Measurements from ENCODE around the gene ATXN1.

ATXN1 gene

GRCh38 chr6:16519265-16520242 is 241.7 kb downstream of the ATXN1 start:
- no peak for DNase-seq

DNA sequence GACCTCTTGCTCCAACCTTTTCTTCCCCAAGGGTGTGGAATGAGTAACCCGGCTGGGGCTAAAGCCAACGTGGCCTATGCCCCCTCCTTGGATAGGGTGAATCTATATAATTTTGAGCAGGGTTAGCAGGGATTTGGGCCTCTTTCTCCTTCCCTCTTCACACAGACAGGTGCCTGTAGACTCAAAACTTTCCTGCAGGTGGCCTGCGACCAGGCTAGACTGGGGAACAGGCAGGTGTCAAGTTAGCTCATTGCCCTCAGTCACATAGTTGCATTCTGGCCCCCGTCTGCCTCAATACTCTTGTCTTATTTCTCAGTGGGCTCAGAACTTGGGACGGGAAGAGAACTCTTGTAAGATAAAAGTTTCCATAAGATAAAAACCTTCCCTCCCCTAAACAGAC is 243.0 kb downstream of the ATXN1 start:
- DNase-seq, result no peak

DNA sequence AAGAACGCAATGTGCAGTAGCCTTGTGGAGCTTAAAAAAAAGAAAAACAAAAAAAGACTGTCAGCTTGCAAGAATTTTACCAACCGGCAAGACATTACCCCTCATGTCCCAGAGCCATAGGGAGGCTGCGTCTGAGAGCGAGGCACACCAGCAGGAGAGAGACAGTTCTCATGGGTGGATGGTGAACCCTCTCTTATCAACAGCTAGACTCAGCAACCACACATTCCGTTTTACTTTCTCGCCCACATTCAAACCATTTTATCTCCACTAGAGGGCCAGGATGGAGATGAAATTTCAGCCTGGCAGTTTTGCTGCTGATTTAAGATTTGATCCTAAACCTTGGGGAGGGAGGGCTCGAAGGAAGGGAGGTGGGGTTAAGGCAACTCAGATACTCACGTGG is 247.0 kb downstream of the ATXN1 start:
- no peak for DNase-seq

- DNase-seq, result no peak
Measured at GRCh38 chr6:16512544-16513290, 248.5 kb downstream of the ATXN1 start.

GRCh38 chr6:16511723-16512489 is 249.4 kb downstream of the ATXN1 start:
- no peak for DNase-seq

- DNase-seq, result no peak
Measured at GRCh38 chr6:16511040-16511660, 250.1 kb downstream of the ATXN1 start.

GRCh38 chr6:16510245-16510644 is 251.0 kb downstream of the ATXN1 start:
- no peak for DNase-seq

DNA sequence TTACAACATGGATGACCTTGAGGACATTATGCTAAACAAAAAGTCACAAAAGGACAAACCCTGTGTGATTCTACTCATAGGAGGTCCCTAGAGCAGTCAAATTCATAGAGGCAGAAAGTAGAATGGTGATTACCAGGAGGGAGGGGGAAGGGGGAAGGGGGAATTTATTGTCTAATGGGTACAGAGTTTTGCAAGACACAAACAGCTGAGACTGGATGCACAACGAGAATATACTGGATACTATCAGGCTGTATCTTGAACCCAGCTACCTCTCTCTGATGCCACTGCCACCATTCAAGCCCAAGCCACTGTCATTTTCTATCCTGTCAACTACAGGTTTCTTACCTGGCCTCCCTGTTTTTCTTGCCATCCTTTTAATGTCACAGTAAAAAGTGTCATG is 252.3 kb downstream of the ATXN1 start:
- DNase-seq, result no peak

GRCh38 chr6:16505711-16506357 is 255.4 kb downstream of the ATXN1 start:
- DNase-seq, result no peak

GRCh38 chr6:16504609-16505008 is 256.7 kb downstream of the ATXN1 start:
- no peak for DNase-seq

DNA sequence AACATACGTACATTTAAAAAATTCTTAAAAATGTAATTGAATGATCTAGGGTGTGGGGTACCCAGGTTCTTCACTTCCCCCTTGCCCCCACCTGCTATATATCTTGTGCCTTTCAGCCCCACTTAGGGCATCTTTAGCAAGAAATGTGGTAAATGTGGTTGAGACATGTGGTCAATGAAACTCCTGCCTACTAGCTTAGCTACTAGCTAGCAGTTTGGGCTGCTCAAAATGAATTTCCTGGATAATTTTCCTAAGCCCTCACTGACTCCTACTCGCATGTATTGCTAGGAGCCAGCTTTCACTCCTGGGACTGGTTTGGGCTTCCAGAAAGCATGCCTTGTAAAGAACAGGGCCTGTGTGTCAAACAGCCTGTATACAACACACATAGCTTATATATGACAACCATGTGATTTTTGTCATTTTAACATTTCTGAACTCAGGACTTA is 257.3 kb downstream of the ATXN1 start:
- DNase-seq, result no peak

DNA sequence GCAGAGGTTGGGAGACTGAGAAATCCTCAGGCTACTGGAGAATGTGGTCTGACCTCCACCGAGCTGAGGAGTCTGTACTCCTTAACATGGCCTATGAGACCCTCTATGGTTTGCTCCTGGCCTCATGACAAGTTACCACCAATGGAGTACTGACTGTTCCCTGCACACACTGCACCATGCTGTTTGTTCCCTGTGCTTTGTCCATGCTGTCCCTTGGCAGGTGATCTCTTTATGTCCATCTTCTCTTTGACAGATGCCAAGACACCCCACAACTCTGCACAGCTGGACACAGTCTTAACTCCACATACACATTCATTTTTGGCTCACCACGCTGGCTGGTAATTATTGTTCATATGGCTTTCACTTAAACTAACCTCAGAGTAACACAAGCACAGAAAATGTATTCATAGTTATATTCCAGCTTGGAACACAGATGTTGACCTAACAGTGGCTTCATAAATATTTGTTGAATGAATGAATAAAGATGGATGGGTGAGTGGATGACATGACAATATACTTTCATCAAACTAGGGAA is 258.0 kb downstream of the ATXN1 start:
- no peak for DNase-seq

- no peak for DNase-seq
Measured at GRCh38 chr6:16498957-16499356, 262.3 kb downstream of the ATXN1 start.

DNA sequence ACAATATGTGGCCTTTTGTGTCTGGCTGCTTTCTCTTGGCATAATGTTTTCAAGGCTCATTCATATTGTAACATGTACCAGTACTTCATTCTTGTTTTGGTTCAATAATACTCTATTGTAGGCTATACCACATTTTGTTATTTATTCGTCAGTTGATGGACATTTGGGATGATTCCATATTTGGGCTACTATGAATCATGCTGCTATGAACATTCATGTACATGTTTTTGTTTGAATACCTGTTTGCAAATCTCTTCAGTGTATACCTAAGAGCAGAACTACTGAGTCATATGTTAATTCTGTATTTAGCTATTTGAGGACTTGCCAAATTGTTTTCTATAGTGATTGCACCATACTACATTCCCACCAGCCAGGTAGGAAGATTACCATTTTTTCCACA is 263.0 kb downstream of the ATXN1 start:
- no peak for DNase-seq

DNA sequence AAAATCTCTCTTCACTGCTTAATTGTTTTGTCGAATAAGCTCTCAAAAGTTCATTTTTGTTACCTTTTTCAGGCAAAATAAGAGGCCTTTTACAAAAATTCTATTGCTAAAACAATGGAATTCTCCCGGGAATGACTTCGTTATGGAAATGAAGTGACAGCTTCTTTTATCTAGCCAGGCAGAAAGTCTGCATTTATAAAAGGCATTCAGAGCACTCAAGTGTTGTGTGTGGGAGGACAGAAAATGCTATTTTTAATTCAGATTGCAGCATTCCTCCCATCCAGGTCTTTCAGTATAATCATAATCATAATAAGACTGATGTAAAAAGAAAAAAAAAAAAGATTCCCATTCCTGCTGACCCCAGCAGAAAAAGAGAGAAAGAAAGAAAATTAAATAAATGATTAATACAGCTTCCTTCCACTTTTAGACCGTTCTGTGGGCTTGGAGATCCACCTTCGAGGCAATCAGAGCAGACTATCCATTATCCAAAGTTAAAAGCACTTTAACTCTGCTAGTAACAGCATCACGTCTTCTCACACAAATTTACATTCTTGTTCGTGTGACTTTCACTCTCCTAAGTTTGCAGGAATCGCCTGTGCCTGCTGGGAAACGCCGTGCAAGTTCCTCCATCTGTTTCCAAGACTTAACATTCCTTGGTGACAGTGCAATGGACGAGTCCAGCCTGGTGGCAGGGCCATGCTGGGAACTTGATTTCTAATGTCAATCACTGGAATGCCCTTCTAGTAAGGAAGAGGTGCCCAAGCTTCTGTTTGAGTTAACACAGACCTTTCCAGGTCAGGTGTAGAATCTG is 264.1 kb downstream of the ATXN1 start:
- DNase-seq, result no peak

GRCh38 chr6:16496210-16496609 is 265.1 kb downstream of the ATXN1 start:
- DNase-seq, result no peak

GRCh38 chr6:16494793-16495192 is 266.5 kb downstream of the ATXN1 start:
- DNase-seq, result no peak

DNA sequence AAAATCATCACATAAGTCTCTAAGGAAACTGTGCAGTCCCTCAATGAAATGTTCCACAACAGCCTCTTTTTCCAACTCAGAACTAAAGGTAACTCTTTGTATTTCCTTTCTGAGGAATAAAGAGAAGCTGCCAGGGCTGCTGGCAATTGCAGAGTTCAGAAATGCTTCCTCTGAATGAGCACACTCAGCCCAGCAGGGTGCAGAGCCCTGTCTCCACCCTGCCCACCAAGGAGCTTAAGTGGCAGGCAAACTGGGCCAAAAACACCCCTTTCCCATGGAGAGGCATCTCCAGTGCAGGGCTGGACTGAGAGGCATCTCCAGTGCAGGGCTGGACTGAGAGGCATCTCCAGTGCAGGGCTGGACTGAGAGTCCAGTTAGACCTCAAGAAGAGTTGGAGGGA is 267.5 kb downstream of the ATXN1 start:
- no peak for DNase-seq

- no peak for DNase-seq
Measured at GRCh38 chr6:16493112-16493511, 268.1 kb downstream of the ATXN1 start.

DNA sequence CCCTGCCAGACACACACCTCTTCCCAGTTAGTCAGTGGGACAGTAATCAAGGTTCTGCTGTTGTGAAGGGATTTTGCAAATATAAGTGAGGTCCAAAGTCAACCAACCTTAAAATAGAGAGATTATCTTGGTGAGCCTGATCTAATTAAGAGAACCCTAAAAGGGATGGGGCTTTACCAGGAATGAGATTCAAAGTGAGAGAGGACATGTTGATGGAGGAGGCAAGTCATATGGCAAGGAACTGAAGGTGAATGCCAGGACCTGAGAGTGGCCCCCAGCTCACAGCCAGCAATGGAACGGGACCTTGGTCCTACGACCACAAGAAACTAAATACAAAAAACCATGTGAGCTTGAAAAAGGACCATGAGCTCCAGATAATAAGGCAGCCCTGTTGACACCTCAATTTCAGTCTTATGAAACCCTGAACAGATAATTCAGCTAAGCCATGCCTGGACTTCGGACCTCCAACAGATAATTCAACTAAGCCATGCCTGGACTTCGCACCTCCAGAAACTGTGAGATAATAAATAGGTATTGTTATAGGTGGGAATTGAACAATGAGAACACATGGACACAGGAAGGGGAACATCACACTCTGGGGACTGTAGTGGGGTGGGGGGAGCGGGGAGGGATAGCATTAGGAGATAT is 269.5 kb downstream of the ATXN1 start:
- DNase-seq, result no peak

GRCh38 chr6:16490616-16491015 is 270.6 kb downstream of the ATXN1 start:
- no peak for DNase-seq

Measured in NCI-H2107 (cell line).